HG02588 (cell line): Measurements from ENCODE around the gene IGF1R.

Source experiments
- ATAC-seq: cut with Tn5 transposase; IDR thresholded peaks from one replicate; pipeline ENCODE4 v1.9.1; 2021; ENCODE audit warnings: mild to moderate bottlenecking, moderate library complexity; ENCODE audit not compliant: unreplicated experiment

The IGF1R gene

DNA sequence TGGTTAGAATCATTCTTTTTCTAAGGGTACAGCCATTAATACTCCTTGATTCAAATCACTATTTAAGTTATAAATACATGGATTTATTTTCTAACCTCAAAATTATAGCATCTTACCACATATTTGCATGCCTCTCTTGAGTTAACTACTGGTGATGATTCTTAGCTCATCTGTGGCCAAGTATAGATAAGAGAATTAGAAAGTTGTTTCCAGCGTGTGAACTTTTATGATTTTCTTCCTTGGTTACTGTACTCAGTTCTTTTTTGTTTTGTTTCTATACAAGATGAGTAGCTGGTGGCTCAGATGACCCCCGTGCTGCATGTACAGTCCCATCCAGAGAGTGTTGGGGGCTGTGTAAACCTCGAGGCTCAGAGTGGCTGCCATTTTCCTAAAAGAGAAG lies 124.6 kb downstream of the IGF1R start:
- no peak for ATAC-seq

- no peak for ATAC-seq
Observed at GRCh38 chr15:98773616-98774015, 125.3 kb downstream of the IGF1R start.

GRCh38 chr15:98774756-98775497 lies 126.6 kb downstream of the IGF1R start:
- ATAC-seq, result no peak

- ATAC-seq, result no peak
Observed at GRCh38 chr15:98775498-98776230, 127.3 kb downstream of the IGF1R start.

DNA sequence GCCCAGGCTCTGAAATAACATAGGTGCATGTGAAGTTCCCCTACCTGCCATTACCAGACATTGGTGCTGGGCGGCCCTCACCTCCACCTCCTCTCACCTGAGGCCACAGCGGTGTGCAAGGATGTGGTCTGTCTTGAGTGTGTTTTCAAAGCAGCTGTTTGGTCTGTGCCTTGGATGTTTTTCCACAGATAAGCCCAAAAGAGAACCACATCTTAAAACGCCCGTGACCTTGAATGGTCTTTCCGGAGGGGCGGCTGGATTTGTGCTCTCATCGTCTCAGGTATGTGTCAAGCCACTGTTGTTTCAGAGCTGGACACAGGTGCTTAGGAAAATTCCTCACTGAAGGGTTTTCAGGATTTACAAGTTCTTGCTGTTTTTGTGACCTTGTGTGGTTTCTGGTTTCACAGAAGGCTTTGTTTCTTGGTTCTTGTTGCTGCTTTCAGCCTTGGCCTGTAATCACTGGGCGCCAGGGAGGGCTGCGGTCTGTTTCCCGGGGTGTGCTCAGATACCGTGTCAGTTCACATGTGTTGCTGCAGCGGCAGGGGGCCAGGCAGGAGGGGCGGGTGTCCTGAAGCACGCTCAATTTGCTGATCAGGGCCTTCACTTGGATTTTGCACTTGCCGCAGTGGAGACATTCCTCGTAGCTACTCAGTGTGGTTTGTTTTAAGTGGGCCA lies 128.4 kb downstream of the IGF1R start:
- ATAC-seq, result no peak

GRCh38 chr15:98777426-98777825 lies 129.1 kb downstream of the IGF1R start:
- no peak for ATAC-seq

DNA sequence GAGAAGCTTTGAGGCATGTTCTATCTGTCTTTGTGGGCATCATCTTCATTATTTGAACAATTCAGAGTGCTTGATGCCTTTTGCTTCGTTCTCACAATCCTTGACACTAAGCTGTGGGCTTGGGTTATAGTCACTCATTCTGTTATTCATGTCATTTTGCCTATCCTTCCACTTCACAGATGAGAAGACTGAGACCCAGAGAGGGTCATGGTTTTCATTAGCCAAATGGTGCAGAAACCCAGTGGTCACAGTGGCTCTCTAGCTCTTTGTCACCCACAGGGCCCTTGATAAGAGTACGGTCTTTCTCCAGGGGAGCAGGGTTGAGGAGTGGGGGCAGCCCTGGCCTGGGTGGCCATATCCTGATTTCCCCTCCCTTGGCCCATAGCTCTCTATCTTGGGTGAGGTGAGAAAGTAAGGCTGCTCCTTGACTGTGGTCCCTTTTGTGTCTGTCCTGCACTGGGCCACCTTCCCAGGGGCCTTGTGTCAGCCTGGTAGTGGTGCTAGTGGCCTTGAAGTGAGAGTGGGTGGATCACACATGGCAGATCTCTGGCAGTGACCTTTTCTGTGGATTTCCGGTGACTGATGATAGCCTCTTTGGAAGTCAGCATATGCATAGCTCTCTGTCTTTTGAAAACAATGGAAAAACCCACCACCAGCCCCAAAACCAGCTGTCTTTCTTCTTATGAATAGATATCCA lies 130.1 kb downstream of the IGF1R start:
- no peak for ATAC-seq

- ATAC-seq, result no peak
Observed at GRCh38 chr15:98778960-98779359, 130.6 kb downstream of the IGF1R start.

GRCh38 chr15:98779463-98780071 lies 131.2 kb downstream of the IGF1R start:
- peak; percentile 88 for ATAC-seq

DNA sequence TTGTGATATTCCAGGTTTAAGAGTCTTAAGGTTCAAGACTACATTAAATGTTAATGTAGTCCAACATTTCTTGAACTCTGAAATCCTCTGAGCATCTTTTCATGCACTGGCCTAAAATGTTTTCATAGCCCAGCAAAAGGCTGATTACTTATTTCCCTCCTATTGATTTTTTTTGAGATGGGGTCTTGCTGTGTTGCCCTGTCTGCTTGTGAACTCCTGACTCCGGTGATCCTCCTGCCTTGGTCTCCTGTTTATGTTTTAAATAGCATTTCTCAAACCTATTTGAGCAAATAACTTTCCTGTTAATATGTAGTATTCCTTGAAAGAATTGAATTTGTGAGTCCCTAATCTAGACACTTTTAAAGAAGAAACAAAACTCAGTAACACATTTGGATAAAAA lies 133.5 kb downstream of the IGF1R start:
- ATAC-seq, result no peak

DNA sequence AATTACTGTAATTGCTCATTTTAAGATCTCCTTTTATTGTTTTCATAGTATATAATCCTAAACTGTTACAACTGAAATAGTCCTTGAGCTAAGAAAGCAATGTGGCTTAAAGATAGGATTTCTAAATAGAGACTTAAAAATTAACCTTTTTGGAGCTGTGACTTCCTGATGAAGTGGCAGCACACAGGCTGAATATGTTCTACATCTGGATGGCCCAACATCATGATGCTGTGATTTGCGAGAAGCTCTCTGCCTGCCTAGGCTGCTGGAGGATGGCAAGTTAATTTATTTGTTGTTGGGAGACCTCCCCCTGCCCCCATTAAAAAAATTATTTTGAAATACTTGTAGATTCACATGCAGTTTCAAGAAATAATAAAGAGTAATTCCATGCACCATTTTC lies 134.5 kb downstream of the IGF1R start:
- ATAC-seq, result no peak

DNA sequence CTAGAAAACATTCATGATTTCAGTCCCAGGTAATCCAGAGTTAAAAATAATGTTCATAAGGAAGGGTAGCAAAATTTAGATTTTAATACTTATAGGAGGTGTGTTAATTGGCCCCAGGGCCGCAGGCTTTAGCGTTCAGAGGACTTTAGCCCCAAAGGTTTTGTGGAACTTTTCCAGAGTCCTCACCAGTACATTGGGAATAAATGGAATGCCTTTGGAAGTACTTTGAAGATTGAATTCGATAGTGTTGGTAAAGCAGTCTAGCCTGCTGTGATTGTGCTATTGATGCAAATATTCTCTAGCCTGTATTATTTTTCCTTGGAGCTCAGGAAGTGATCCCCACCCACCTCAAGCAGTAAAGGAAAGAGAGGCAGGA lies 137.1 kb downstream of the IGF1R start:
- ATAC-seq, result no peak

DNA sequence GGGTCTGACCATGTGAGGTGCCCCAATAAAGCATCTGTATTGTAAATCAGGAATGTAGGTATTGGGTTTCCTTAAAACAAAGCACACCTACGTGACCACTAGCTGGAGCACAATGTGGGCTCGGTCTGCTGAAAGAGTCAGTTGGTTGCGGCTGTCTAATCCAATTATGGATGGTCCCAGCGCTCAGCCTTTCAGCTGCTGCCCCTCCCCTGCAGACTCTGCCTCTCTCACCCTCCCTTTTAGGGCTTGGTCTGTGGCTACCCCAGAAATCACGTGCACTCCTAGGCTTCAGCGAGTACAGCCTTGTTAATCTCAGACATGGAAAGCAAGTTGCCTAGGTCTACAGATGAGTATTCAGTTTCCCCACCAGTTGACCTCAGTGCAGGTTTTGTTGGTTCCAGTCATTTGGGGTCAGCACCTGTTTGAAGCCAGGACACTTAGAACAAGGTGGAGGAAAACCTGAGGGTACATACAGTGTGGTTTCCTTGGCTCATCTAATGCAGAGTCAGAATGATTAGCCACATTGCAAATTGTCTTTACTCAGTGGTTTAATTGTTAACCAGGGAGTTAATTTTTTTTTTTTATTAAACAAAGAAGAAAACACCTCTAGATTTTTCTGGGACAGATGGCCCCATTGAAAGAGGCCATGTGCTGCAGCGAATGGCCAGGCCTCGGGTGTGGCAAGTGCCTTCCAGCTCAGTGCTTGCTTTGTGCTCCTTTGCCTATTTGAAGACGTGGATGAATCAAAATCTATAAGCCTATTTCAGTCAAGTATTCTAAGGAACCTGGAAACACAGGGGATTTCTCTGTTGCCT lies 137.7 kb downstream of the IGF1R start:
- peak; percentile 85 for ATAC-seq

GRCh38 chr15:98786717-98787116 lies 138.4 kb downstream of the IGF1R start:
- ATAC-seq, result peak; percentile 34

DNA sequence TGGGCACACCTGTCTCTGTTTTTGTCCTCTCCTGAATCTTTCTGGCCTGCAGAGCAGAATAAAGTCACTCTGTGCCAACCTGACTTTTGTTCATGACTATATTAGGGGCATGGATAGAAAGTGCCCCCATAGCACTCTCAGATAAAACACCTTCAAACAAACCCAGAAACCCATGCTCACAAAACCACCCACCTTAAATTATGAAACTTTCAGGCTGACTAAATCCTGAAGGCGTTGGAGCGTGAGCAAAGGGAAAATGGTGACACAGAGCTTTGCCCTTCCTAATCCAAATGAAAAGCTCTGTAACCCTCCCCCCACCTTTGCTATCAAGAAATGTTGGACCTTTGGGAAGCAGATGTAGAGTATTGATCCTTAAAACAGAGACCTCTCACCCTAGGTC lies 138.9 kb downstream of the IGF1R start:
- no peak for ATAC-seq

GRCh38 chr15:98787936-98788757 lies 139.8 kb downstream of the IGF1R start:
- ATAC-seq, result no peak

- ATAC-seq, result no peak
Observed at GRCh38 chr15:98789020-98789419, 140.7 kb downstream of the IGF1R start.

- ATAC-seq, result no peak
Observed at GRCh38 chr15:98790270-98790669, 141.9 kb downstream of the IGF1R start.

DNA sequence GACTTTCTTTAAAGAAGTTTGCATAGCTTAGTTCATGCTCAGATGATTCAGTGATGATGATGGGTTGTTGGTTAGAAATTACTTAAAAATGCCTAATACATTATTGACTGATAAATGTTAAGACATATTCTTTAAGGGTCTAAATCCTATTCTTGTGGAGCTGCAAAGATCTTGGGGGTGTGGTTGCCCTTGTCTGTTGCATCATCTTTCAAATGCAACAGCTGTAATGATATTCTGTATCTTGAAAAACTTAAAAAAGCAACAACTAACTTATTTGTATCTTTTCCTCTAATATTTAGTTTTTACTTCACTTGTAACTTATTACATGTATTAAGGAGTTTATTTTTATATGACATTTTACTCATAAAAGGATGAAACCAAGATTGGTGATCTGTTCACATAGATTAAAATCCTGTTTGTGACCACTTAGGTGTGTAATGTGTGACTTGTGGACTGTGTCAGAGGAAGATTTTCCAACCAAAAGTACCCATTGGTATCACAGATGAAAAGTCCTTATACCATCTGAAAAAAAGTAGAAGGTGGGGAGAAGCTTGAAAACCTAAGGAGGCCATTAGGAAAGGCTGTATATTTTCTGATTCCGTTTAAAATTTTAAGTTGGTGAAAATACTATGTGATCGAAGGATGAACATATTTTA lies 142.8 kb downstream of the IGF1R start:
- ATAC-seq, result no peak
